Stimulated activated CD4-positive, alpha-beta T cell treated with anti-CD3 and anti-CD28 coated beads, TNF-alpha, amount 100 ng/mL, for 24 hours (primary cell): ENCODE data around the gene PRPF8.
"Not testable (repeated sequence)": the region's sequence is repeated elsewhere in the genome, so short reads cannot be mapped to it uniquely, and the experiment has no call there.

Experiments
- DNase-seq, 3 experiments: peaks; one replicate each; pipeline ENCODE4 v3.0.0-alpha.2; 2020; ENCODE audit warnings: low read depth in 3 of 3

The PRPF8 gene

GRCh38 chr17:1690544-1691221, 6.0 kb upstream of the PRPF8 start:
- no peak for DNase-seq

- DNase-seq, result not testable (repeated sequence)
Observed at GRCh38 chr17:1688405-1688804, 3.7 kb upstream of the PRPF8 start.

GRCh38 chr17:1686086-1686485, 1.4 kb upstream of the PRPF8 start:
- no peak for DNase-seq

- no peak for DNase-seq
Observed at GRCh38 chr17:1683459-1683858, 1.2 kb downstream of the PRPF8 start.

GRCh38 chr17:1676401-1676800, 8.3 kb downstream of the PRPF8 start:
- no peak for DNase-seq

- no peak for DNase-seq
Observed at GRCh38 chr17:1673041-1673785, 11.5 kb downstream of the PRPF8 start.

DNA sequence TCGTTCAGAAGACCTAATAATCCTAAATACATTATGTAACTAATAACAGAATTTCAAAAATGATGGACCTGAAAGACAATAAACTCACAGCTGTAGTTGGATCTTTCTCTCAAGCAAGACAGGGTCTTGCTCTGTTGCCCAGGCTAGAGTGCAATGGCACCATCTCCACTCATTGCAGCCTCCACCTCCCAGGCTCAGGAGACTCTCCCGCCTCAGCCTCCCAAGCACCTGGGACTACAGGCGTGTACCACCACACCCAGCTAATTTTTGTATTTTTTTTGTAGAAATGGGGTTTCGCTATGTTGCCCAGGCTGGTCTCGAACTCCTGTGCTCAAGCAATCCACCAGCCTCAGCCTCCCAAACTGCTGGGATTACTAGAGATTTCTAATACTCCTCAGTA, 20.7 kb downstream of the PRPF8 start:
- not testable (repeated sequence) for DNase-seq

GRCh38 chr17:1661045-1661444, 23.6 kb downstream of the PRPF8 start:
- no peak for DNase-seq

DNA sequence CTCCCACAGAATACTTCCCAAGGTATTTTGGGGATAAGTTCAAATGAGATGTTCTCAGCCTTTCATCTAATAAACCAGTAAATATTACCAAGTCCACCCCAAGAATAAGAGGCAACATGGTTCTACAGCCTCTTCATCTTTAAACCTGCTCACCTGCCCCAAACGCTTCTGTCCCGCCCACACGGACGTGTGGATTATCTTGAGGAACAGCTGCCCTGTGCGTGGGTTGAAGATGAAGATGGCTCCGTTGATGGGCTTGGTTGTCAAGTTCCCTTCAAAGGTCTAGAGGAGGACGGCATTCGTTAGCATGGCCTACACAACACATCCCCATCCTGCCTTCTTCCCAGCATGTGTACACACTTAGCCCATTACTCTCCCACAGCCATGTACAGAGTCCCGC, 26.6 kb downstream of the PRPF8 start:
- no peak for DNase-seq

DNA sequence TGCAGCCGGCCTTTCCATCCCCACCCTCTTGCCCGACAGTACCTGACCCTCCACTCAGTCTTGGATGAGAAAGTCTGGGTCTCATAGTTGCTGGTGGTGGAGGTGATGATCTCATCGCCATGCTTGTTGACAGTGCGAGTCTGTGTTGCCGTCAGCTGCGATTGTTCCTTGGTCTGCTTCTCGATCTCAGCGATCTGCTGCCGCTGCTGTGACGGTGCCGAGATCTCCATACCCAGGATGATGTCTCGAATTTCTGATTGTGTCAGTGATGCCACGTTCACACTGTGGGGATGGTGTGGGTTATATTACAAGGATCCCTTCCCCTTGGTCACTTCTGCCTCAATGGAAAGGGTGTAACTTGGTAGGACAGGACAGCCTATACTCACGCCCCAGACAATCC, 30.9 kb downstream of the PRPF8 start:
- DNase-seq, result no peak

DNA sequence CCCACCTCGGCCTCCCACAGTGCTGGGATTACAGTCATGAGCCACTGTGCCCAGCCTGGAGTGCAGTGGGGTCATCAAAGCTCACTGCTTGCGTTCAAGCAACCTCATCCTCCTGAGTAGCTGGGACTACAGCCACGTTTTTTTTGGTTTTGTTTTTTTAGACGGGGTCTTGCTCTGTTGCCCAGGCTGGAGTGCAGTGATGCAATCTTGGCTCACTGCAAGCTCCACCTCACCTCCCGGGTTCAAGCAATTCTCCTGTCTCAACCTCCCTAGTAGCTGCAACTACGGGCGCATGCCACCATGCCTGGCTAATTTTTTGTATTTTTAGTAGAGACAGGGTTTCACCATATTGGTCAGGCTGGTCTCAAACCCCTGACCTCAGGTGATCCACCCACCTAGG, 31.9 kb downstream of the PRPF8 start:
- not testable (repeated sequence) for DNase-seq

DNA sequence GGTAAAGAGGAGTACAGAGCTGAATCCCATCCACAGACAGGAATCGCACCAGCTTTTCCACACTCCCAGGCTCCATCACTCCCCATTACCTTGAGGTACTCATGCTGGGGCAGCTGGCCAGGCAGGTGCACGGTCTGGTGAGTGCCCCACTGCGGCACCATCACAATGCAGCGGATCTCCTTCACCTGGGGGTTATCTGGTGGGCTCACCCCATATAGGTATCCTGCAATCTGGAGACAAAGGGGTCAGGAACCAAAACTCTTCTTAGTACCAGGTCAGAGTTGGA, 33.2 kb downstream of the PRPF8 start:
- no peak for DNase-seq

DNA sequence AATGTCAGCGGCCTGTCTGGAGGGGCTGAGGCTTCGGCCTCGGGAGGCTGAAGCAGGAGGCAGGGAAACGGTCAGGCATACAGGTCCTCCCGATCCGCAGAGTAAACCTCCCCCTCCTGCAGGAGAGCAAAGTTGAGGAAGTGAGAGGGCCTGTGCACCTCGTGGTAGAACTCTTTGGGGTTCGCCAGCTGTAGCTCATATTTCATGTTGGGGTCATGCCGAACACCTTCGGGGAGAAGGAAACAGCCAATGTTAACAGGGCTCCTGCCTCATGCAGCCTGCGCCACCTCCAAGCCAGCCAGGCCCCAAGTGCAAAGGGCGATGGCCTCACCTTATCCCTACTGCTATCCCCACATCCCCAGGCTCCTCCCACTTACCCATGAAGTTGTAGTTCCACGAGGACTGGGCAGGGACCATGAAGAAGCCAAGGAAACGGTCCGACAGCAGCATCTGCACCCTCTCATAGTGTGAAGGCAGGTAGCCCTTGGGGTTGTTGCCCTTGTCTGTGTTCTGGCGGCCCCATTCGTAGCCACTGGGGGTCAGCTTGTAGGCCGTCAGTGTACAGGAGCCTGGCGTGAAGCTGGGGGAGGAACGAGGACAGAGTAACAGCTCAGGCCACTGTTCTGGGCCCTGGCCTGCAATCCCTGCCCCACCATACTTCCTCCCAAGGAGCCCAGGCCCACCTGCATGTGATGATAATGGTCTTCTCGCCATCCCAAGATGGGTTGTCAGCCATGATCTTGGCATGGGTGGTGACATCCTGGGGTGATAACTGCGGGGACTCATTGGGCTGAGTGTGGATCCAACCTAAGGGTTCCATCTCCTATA, 33.7 kb downstream of the PRPF8 start:
- no peak for DNase-seq

GRCh38 chr17:1649844-1650501, 34.7 kb downstream of the PRPF8 start, which contains the start of gene RILP:
Gene RILP (minus strand): TSS chr17:1649866. CDS start chr17:1649804, 62 bp downstream.
- DNase-seq, result no peak

DNA sequence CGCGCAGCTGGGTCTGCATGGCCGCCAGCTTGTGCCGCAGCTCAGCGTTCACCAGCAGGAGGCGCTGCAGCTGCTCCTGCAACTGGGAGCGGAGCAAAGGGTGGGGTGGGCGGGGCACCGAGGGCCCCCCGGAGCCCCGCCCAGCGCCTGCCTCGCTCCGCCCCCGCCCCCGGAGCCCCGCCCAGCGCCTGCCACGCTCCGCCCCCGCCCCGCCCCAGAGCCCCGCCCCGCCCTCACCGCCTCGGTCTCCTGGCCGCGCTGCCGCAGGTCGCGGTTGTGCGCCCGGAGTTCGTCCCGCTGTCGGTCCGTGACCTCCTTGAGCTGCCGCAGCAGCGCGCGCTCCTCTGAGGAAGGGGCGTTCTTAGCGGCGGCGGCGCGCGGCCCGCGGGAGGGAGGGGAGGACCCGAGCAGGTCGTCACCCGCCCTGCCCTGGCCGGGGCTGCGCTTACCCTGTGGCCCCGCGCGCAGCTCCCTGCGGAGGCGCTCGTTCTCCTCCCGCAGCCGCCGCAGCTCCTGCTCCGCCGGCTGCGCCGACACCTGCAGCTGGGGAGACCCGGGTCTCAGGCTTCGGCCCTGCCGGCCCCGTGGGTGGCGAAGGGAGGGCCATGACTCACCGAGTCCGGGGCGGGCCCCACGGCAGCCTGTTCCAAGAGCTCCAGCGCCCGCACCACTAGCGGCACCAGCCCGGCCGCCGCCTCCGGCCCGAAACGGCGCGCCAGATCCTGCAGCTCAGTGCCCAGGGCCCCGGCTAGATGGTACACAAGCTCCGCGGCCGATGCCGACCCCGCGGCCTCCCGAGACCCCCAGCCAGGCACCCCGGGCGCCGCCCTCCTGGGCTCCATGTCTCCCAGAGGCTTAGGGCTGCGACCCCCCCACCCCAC, 35.5 kb downstream of the PRPF8 start:
- peak; percentile 82 to 93 (median 86) for DNase-seq

- DNase-seq, result no peak
Observed at GRCh38 chr17:1648173-1648962, 36.3 kb downstream of the PRPF8 start.

DNA sequence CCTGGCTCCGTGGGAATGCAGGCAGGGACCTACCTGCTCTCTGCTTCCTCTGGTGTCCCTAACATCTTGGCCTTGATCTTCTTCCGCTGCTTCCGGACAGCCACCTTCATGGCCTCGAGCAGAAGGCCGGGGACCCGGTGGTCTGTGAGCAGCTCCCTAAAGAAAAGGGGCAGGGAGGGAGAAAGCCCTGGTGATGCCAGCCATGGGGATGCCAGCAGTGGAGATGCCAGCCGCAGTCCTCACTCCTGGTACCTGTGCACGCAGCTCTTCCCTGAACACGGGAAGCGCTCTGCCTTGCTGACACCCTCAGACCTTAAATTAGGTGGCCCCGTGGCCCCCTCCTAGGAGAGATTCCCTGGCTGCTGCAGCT, 36.9 kb downstream of the PRPF8 start:
- DNase-seq, result no peak

DNA sequence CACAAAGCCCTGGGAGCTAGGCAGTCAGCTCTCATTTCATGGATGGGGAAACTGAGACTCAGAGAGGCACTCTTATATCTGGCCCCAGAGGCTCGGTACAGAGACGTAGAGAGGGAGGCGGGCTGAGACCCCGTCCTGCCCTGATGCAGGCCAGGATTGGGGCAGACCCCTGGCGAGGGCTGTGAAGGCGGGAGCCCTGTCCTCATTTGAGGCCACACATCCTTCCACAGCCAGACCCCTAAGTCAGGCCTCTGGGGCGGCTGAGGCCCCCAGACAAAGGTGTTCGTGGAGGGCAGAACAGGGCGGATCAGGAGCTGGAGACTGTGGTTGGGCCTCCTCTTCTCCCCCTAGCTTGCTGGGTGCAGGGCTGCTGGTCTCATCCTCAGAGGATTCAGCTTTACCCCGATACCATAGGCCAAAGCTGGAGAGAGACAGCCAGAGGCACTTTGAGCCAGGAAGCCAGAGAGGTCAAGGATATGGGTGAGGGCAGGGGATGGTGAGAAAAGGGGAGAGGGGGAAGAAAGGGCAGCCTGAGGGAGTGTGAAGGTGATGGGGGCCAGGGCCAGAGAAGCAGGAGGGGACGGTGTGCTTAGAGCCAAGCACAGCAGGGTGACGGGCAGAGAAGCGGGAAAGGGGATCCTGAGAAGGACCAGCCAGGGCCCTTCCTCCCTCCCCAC, 38.3 kb downstream of the PRPF8 start:
- no peak for DNase-seq

GRCh38 chr17:1645207-1646171, 39.2 kb downstream of the PRPF8 start, which contains the start of gene SCARF1:
Gene SCARF1 (minus strand): TSS chr17:1645732. CDS start chr17:1645697, 35 bp downstream.
- DNase-seq, result no peak
